Psoas muscle (tissue), 8 donors: ENCODE measurements around the gene ZFPL1. TPM values are rescaled to one million over a fixed set of nuclear protein-coding genes. Genes with fewer than 3 reads are reported as not detected.

Experiments
- ATAC-seq, 4 donors: fragments of 200-7000 bp; cut with Tn5 transposase; one replicate each; pipeline ENCODE4 v1.9.1; 2020; ENCODE audit warnings: moderate library complexity in 3 of 4, mild to moderate bottlenecking in 2 of 4
- DNase-seq, 2 donors: peaks; one replicate each; pipeline ENCODE4 v3.0.0-alpha.2; 2020
- H3K27ac ChIP-seq: fragments of 200-600 bp; one replicate; pipeline ENCODE4 v1.8.0; 2022
- H3K27me3 ChIP-seq, 3 donors: fragments of 200-600 bp in 1 of 3; one replicate each; pipeline versions ENCODE4 v1.6.1 to v1.8.0; 2013 to 2022; ENCODE audit warnings: low read length in 2 of 3, mild to moderate bottlenecking in 2 of 3, moderate library complexity in 1 of 3; ENCODE audit not compliant: insufficient read depth in 3 of 3
- H3K36me3 ChIP-seq, 2 donors: fragments of 200-600 bp in 1 of 2; one replicate each; pipeline versions ENCODE4 v1.6.1 to v1.8.0; 2013 to 2022; ENCODE audit warnings: low read depth in 1 of 2, mild to moderate bottlenecking in 1 of 2, moderate library complexity in 1 of 2; ENCODE audit not compliant: insufficient read depth in 1 of 2
- H3K4me1 ChIP-seq: fragments of 200-600 bp; one replicate; pipeline ENCODE4 v1.8.0; 2022
- H3K4me3 ChIP-seq: fragments of 200-600 bp; one replicate; pipeline ENCODE4 v1.8.0; 2022; ENCODE audit warnings: mild to moderate bottlenecking
- H3K9me3 ChIP-seq: fragments of 200-600 bp; one replicate; pipeline ENCODE4 v1.8.0; 2022
- WGBS, 3 donors: extraction: QIAGEN DNeasy Blood & Tissue Kit; methylation state at CpG; one replicate each; pipeline versions ENCODE4 v1.1.6 to v1.1.7; 2013; 5-methylcytosine and 5-hydroxymethylcytosine counted together
- intact Hi-C, 2 donors: fragments of 100-400 bp; cut with DNase I; formaldehyde crosslinking; loops; one replicate each; pipeline versions ENCODE4 v1.11.0 to v1.14.2; 2022
- polyA plus RNA-seq, 3 donors: library from polyadenylated mRNA; stranded (reverse); fragments of 200-250 nt; gene quantifications; one replicate each; pipeline ENCODE4 v1.2.3, GENCODE V29; 2013
- total RNA-seq, 4 donors: library from RNA; stranded (reverse); fragmentation: NEBNext Ultra II Directional in 2 of 4; extraction: Animal tissue kit (Norgen Biotek cat#: 25700) in 2 of 4; gene quantifications; one replicate each; pipeline versions ENCODE4 v1.2.1 to v1.2.4, GENCODE V29; 2021 to 2023
- TF ChIP-seq, protein P1 (sequence below): fragments of 200-600 bp; IDR thresholded peaks from one replicate; pipeline ENCODE4 v1.8.0; 2022; ENCODE audit warnings: antibody characterized with exemption
- donor health status: healthy with polysubstance abuse.
- donor health status: DM: no; HTN: no; CAD: no; lungs with moderate emphysema.
- donor health status: Bipolar disorder and iron deficiency.
- donor health status: healthy.
- donor health status: DM: yes; HTN: yes; CAD: no.
- donor health status: DM: no; HTN: no; CAD: no.
- donor health status: DM: no; HTN: no; CAD: no.
- donor health status: DM: yes; HTN: yes; CAD: no.

ZFPL1 gene
- total and polyA plus RNA-seq, 7 donors = 22.1 to 55.9 (median 29.3) TPM

DNA sequence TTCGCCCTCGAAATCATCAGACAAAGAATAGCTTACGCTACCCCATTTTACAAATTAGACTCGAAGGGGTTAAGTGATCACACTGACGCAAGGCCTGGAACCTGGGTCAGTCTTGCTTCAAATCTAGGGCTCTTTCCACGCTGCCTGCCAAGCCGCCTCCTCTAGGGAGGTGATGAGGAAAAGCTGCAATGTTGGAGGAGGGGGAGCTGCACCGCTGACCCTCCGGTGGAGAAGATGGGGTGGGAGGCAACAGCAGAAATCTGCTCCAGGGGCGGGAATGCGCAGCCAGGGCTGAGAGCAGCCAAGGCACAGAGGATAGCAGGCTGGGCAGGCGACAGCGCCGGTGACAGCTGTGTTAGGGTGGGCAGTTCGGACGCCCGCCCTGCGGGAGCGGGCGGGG lies 49.7 kb downstream of the ZFPL1 start:
- Histone ChIP-seq H3K27ac (peak overlapping the region; percentile 96), H3K27me3 (no peaks in the 10 kb centered on the region), H3K4me3 (peak overlapping the region; percentile 98), H3K9me3 (no peaks in the 10 kb centered on the region), H3K36me3 (peaks cover 3 to 45% of the 10 kb centered on the region in 2 donors), H3K4me1 (peaks cover 30% of the 10 kb centered on the region)
- TF ChIP-seq, protein P1, sequence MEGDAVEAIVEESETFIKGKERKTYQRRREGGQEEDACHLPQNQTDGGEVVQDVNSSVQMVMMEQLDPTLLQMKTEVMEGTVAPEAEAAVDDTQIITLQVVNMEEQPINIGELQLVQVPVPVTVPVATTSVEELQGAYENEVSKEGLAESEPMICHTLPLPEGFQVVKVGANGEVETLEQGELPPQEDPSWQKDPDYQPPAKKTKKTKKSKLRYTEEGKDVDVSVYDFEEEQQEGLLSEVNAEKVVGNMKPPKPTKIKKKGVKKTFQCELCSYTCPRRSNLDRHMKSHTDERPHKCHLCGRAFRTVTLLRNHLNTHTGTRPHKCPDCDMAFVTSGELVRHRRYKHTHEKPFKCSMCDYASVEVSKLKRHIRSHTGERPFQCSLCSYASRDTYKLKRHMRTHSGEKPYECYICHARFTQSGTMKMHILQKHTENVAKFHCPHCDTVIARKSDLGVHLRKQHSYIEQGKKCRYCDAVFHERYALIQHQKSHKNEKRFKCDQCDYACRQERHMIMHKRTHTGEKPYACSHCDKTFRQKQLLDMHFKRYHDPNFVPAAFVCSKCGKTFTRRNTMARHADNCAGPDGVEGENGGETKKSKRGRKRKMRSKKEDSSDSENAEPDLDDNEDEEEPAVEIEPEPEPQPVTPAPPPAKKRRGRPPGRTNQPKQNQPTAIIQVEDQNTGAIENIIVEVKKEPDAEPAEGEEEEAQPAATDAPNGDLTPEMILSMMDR = no peak
- 1 to 2% (median 2%) methylated on average over 18 to 20 of the region's 20 CpGs for WGBS, 3 donors
- intact Hi-C loops = loop anchor here in 1 of 2 donors (2.0 kb wide), 1 partner anchor 47 kb away; the partner anchor contains the start of gene CAPN1
- peak; percentile 69 to 84 for DNase-seq
- ATAC-seq = no peak

DNA sequence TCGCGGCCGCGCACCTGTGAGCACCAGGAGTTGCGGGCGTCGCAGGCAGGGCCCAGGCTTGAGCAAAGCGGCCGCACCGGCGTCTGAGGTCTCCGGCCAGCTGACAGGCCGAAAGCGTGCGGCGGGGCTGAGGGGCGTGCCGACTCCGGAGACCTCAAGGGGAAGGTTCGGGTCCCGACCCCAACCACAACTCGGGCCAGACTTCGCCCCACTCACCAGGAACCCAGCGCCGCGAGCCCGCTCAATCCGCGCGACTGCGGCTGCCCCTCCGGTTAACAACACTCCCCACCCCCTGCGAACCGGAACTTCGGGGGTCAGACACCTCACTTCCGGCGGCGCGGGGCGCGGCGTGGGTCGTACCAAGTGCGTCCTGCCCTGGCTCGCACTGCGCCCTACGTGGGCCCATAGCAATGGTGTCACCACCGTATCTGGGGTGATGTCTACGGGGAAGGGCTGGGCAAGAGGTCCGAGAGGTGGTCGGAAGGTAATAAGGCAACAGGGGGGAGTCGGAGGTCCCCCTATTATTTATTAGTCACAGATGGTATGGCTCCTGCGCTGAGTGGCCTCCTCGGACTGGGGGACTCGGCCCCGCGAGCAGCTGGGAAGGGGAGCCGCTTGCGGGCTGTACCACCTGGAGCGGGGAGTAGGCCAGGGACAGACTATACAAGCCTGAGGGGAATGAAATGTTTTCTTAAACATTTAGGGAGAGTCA lies 50.4 kb downstream of the ZFPL1 start, which contains the start of gene SYVN1:
TSS of gene SYVN1 (minus strand) at position 280 of the 712 bp plus-strand sequence. CDS start 918 bp downstream, outside the sequence.
- peak within 1 kb of the TSS; percentile 98 for H3K4me3 ChIP-seq
- H3K4me1 ChIP-seq = peaks cover 30% of the 10 kb centered on the region
- TF ChIP-seq, protein P1 = no peak
- peaks cover 3 to 38% of the 10 kb centered on the region in 2 donors for H3K36me3 ChIP-seq
- H3K9me3 ChIP-seq = no peaks in the 10 kb centered on the region
- H3K27me3 ChIP-seq = no peaks in the 10 kb centered on the region
- intact Hi-C loops = loop anchor here in 1 of 2 donors (2.0 kb wide), 1 partner anchor 46 kb away; the partner anchor contains the start of gene CAPN1
- WGBS, 3 donors = 0 to 1% (median 1%) methylated on average over 53 to 60 of the region's 60 CpGs
- H3K27ac ChIP-seq = peak within 1 kb of the TSS; percentile 96
- ATAC-seq (peak; percentile 87 to 91 (median 90)), DNase-seq (peak; percentile 91 to 96)

DNA sequence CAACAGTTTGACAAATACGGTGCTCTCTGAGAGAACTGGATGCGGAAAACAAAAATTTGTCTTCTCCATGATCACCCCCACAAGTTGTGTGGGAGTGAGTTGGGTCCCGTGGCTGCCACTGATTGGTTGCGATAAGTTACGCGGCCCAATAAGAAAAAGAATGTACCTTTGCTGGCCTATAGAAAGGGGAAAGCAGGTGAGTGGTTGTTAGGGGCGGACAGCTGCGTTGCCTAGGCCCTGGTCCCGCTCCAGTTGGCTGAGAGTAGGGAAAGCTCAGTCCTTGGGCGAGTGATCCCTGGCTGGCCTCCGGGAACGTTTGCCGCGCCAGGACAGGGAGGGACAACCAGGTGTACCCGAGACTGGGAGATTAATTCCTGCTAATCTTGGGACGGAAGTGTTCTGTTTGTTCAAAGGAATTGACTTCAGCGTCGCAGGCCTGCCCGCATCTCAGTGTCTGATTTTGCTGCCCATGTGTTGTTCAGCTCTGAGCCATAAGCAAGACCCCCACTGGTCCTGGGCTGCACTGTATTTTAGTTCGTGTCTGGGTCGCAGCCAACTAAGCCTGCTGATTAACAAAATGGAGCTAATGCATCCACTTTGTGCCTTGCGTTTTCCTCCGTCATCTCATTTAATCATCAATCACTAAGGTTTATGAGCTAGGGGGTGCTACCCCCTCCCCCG lies 51.1 kb downstream of the ZFPL1 start:
- Histone ChIP-seq H3K9me3 (no peaks in the 10 kb centered on the region), H3K4me1 (peaks cover 30% of the 10 kb centered on the region), H3K4me3 (peak overlapping the region; percentile 98), H3K36me3 (peaks cover 3 to 31% of the 10 kb centered on the region in 2 donors), H3K27ac (peak overlapping the region; percentile 96), H3K27me3 (no peaks in the 10 kb centered on the region)
- intact Hi-C loops = loop anchor here in 1 of 2 donors (2.0 kb wide), 1 partner anchor 46 kb away; the partner anchor contains the start of gene CAPN1
- 1 to 2% (median 2%) methylated on average over 23 to 24 of the region's 24 CpGs for WGBS, 3 donors
- TF ChIP-seq, protein P1 = no peak
- ATAC-seq = peak; percentile 88 to 91 (median 90)
- peak; percentile 90 to 97 for DNase-seq

DNA sequence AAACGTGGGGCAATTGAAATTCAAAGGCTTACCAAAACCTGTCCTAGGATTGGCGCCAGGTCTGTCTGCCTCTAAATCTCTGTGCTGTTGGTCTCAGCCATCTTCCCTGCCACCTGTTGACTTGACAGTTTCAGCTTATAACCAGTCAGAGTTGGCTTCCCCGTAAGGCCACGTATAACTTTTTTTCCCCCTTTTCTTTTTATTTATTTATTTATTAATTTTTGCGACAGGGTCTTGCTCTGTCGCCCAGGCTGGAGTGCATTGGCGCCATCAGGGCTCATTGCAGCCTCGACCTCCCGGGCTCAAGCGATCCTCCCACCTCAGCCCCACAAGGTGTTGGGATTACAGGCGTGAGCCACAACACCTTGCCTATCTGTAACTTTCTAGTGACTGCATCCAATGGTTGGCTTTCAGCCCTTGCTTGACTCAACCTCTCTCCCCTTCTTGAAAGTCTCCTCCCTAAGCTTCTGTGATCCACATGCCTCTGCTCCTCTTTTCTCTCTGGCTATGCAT lies 51.7 kb downstream of the ZFPL1 start:
- peak overlapping the region; percentile 98 for H3K4me3 ChIP-seq
- ATAC-seq = no peak

More for the DNA sequence above, 51.7 kb downstream of the ZFPL1 start:
- peak overlapping the region; percentile 96 for H3K27ac ChIP-seq
- H3K9me3 ChIP-seq = no peaks in the 10 kb centered on the region
- peaks cover 3 to 25% of the 10 kb centered on the region in 2 donors for H3K36me3 ChIP-seq
- TF ChIP-seq, protein P1 = no peak
- intact Hi-C loops = loop anchor here in 1 of 2 donors (2.0 kb wide), 1 partner anchor 45 kb away; the partner anchor contains the start of gene CAPN1
- 48 to 59% (median 52%) methylated on average over 11 of the region's 11 CpGs for WGBS, 3 donors
- peaks cover 30% of the 10 kb centered on the region for H3K4me1 ChIP-seq
- no peaks in the 10 kb centered on the region for H3K27me3 ChIP-seq
- DNase-seq = no peak
